Esophagus squamous epithelium (tissue), 4 donors: ENCODE results near the gene ZFAND3.

Experiments used
- CTCF ChIP-seq, 6 experiments: fragments of 450-650 bp in 4 of 6; fragments of 200-600 bp in 2 of 6; sonication (generic) in 2 of 6; IDR thresholded peaks; one replicate each; pipeline ENCODE4 v1.5.1; 2016 to 2019; ENCODE audit warnings: antibody characterized with exemption in 6 of 6, mild to moderate bottlenecking in 4 of 6, moderate library complexity in 4 of 6
- POLR2A ChIP-seq, 4 donors: fragments of 450-650 bp; IDR thresholded peaks; one replicate each; pipeline ENCODE4 v1.6.1; 2017; ENCODE audit warnings: antibody characterized with exemption in 4 of 4, mild to moderate bottlenecking in 4 of 4, moderate library complexity in 3 of 4

DNA sequence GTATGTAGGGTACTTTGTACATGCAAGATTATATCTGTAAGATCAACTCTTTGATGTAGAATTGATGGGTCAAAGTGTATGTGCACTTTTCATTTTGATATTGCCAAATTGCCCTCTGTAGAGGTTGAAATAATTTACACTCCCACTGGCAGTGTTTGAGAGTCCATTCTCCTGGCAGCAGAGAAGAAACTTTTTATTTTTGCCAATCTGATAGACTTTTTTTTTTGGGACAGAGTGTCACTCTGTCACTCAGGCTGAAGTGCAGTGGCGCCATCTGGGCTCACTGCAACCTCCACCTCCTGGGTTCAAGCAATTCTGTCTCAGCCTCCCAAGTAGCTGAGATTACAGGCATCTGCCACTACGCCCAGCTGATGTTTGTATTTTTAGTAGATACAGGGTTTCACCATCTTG, 199.2 kb downstream of the ZFAND3 start:
- TF ChIP-seq CTCF (IDR thresholded peaks at IDR 0.05) = no peak
- no peak for TF ChIP-seq POLR2A (IDR thresholded peaks at IDR 0.05)
